Panc1 (cell line): ENCODE results near the gene TBC1D22A. TPM values are rescaled to one million over a fixed set of nuclear protein-coding genes. Genes with fewer than 3 reads are reported as not detected.

Experiments
- ATAC-seq: fragments of 200-7000 bp; cut with Tn5 transposase; 2 replicates; pipeline ENCODE4 v1.9.1; 2020; ENCODE audit warnings: mild to moderate bottlenecking, moderate library complexity
- BruUV-seq: library from RNA; stranded (reverse); fragments of 400-500 nt; replicated peaks from 2 replicates; lab custom pipeline; 2021; lab: Mats Ljungman, UMichigan
- CTCF ChIA-PET: fragments of 300-600 bp; sonication (Branson Sonifier 250); formaldehyde crosslinking; loops from one replicate; lab custom pipeline; 2022; ENCODE audit warnings: antibody characterized with exemption; lab: Charles Lee
- POLR2A ChIA-PET: fragments of 300-600 bp; sonication (Branson Sonifier 250); formaldehyde crosslinking; loops from one replicate; lab custom pipeline; 2022; ENCODE audit warnings: antibody characterized with exemption; lab: Charles Lee
- DNase-seq: peaks from one replicate; pipeline ENCODE4 v3.0.0-alpha.2; 2010; ENCODE audit warnings: low read depth, low spot score
- H3K27ac ChIP-seq: 2 replicates; pipeline ENCODE4 v1.5.1; 2011; ENCODE audit warnings: mild to moderate bottlenecking, low read length, inconsistent platforms
- H3K27me3 ChIP-seq: fragments of 200-500 bp; sonication (Bioruptor generic); 2 replicates; pipeline ENCODE4 v1.6.0; 2014; ENCODE audit warnings: low read length, inconsistent platforms; ENCODE audit not compliant: control insufficient read depth, insufficient read depth
- H3K36me3 ChIP-seq: fragments of 200-500 bp; sonication (Bioruptor generic); 2 replicates; pipeline ENCODE4 v1.5.1; 2014; ENCODE audit warnings: inconsistent platforms, mild to moderate bottlenecking, low read length, moderate library complexity; ENCODE audit not compliant: control insufficient read depth, insufficient read depth
- H3K4me1 ChIP-seq: 2 replicates; pipeline ENCODE4 v1.5.1; 2011; ENCODE audit warnings: inconsistent platforms, mild to moderate bottlenecking, low read length, moderate library complexity; ENCODE audit not compliant: control insufficient read depth, insufficient read depth
- H3K4me3 ChIP-seq, 2 experiments: 2 replicates each; pipeline ENCODE4 v1.5.1; 2011 to 2012; ENCODE audit warnings: low read depth in 2 of 2, low read length in 2 of 2, mild to moderate bottlenecking in 2 of 2, inconsistent platforms in 1 of 2, moderate library complexity in 1 of 2
- H3K9me3 ChIP-seq: fragments of 200-500 bp; sonication (Bioruptor generic); 2 replicates; pipeline ENCODE4 v1.5.1; 2014; ENCODE audit warnings: low read depth, mild to moderate bottlenecking, inconsistent platforms, low read length, moderate library complexity; ENCODE audit not compliant: control insufficient read depth, insufficient read depth
- CTCF ChIP-seq: fragments of 450-650 bp; IDR thresholded peaks from 2 replicates; pipeline ENCODE4 v1.5.1; 2017; ENCODE audit warnings: mild to moderate bottlenecking
- POLR2AphosphoS5 ChIP-seq: IDR thresholded peaks from 2 replicates; pipeline ENCODE4 v1.6.1; 2012; ENCODE audit warnings: mild to moderate bottlenecking, low read depth, low read length, moderate library complexity
- SIN3A ChIP-seq: IDR thresholded peaks from 2 replicates; pipeline ENCODE4 v1.6.1; 2012; ENCODE audit warnings: low read depth, mild to moderate bottlenecking, low read length, moderate library complexity, borderline replicate concordance; ENCODE audit not compliant: insufficient read depth
- TCF7L2 ChIP-seq: IDR thresholded peaks from 2 replicates; pipeline ENCODE4 v1.6.1; 2011; ENCODE audit warnings: mild to moderate bottlenecking, low read depth, low read length, inconsistent platforms
- in situ Hi-C: cut with HindIII; loops from 2 replicates; pipeline ENCODE4 v1.10.0; 2016; ENCODE audit warnings: low sequenced_read_pairs, low pct_unique_long_range_greater_than_20kb
- intact Hi-C: fragments of 100-400 bp; cut with micrococcal nuclease; formaldehyde crosslinking; loops from one replicate; pipeline ENCODE4 v1.10.0; 2022; ENCODE audit not compliant: unreplicated experiment
- total RNA-seq: library from RNA; stranded (reverse); gene quantifications from one replicate; pipeline ENCODE4 v1.2.1, GENCODE V29; 2021; ENCODE audit not compliant: unreplicated experiment
- TF ChIP-seq, protein P1 (sequence below), 2 experiments: IDR thresholded peaks; 2 replicates each; pipeline ENCODE4 v1.6.1; 2011 to 2012; ENCODE audit warnings: low read depth in 2 of 2, control low read depth in 1 of 2, low read length in 1 of 2, mild to moderate bottlenecking in 1 of 2, moderate library complexity in 1 of 2; ENCODE audit not compliant: insufficient read depth in 1 of 2

TBC1D22A gene
- total RNA-seq, 1 experiment from 2014 or later: 28.7 TPM

- CTCF ChIA-PET: no interaction called here
- Histone ChIP-seq H3K36me3 (no peaks in the 10 kb centered on the region), H3K27me3 (no peaks in the 10 kb centered on the region), H3K27ac (no peak overlapping the region), H3K4me1 (peaks cover 3% of the 10 kb centered on the region), H3K9me3 (no peaks in the 10 kb centered on the region), H3K4me3 (no peak overlapping the region)
- no TSS peak for BruUV-seq
- TF ChIP-seq TCF7L2: no peak
- no peak for TF ChIP-seq POLR2AphosphoS5
- TF ChIP-seq, protein P1, sequence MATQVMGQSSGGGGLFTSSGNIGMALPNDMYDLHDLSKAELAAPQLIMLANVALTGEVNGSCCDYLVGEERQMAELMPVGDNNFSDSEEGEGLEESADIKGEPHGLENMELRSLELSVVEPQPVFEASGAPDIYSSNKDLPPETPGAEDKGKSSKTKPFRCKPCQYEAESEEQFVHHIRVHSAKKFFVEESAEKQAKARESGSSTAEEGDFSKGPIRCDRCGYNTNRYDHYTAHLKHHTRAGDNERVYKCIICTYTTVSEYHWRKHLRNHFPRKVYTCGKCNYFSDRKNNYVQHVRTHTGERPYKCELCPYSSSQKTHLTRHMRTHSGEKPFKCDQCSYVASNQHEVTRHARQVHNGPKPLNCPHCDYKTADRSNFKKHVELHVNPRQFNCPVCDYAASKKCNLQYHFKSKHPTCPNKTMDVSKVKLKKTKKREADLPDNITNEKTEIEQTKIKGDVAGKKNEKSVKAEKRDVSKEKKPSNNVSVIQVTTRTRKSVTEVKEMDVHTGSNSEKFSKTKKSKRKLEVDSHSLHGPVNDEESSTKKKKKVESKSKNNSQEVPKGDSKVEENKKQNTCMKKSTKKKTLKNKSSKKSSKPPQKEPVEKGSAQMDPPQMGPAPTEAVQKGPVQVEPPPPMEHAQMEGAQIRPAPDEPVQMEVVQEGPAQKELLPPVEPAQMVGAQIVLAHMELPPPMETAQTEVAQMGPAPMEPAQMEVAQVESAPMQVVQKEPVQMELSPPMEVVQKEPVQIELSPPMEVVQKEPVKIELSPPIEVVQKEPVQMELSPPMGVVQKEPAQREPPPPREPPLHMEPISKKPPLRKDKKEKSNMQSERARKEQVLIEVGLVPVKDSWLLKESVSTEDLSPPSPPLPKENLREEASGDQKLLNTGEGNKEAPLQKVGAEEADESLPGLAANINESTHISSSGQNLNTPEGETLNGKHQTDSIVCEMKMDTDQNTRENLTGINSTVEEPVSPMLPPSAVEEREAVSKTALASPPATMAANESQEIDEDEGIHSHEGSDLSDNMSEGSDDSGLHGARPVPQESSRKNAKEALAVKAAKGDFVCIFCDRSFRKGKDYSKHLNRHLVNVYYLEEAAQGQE (IDR thresholded peaks at IDR 0.05; ENCODE audit: insufficient read depth in 1 of 2, low read depth in 2 of 2, low read length in 1 of 2): no peak
- TF ChIP-seq SIN3A: no peak
- no peak for TF ChIP-seq CTCF
- in situ Hi-C loops (no loop called here), intact Hi-C loops (no loop called here)
- DNase-seq: no peak
- POLR2A ChIA-PET: no interaction called here
- no peak for ATAC-seq
These were observed 44.3 kb downstream of the TBC1D22A start for GRCh38 chr22:46806794-46807193.

GRCh38 chr22:46807458-46807857 is 45.0 kb downstream of the TBC1D22A start:
- no peaks in the 10 kb centered on the region for H3K27me3 ChIP-seq
- DNase-seq (no peak), ATAC-seq (no peak)
- no peak overlapping the region for H3K4me3 ChIP-seq
- CTCF ChIA-PET: no interaction called here
- intact Hi-C loops (no loop called here), in situ Hi-C loops (no loop called here)
- no peaks in the 10 kb centered on the region for H3K36me3 ChIP-seq
- peaks cover 3% of the 10 kb centered on the region for H3K4me1 ChIP-seq
- BruUV-seq: no TSS peak
- no peak overlapping the region for H3K27ac ChIP-seq
- H3K9me3 ChIP-seq: no peaks in the 10 kb centered on the region
- POLR2A ChIA-PET: no interaction called here
- TF ChIP-seq CTCF: no peak
- no peak for TF ChIP-seq POLR2AphosphoS5
- TF ChIP-seq TCF7L2: no peak
- TF ChIP-seq, protein P1 (IDR thresholded peaks at IDR 0.05; ENCODE audit: insufficient read depth in 1 of 2, low read depth in 2 of 2, low read length in 1 of 2): no peak
- no peak for TF ChIP-seq SIN3A
